CD4-positive, alpha-beta T cell treated with Interleukin-4 for 4 hours (primary cell): ENCODE measurements around the gene POLR2E.

Source experiments
- DNase-seq: peaks from one replicate; pipeline ENCODE4 v3.0.0-alpha.2; 2020

POLR2E gene

GRCh38 chr19:1062387-1063029 is 32.7 kb downstream of the POLR2E start:
- DNase-seq = no peak

GRCh38 chr19:1061987-1062386 is 33.2 kb downstream of the POLR2E start:
- DNase-seq = no peak

- no peak for DNase-seq
These were observed 34.5 kb downstream of the POLR2E start for GRCh38 chr19:1060689-1061088.

- no peak for DNase-seq
These were observed 37.1 kb downstream of the POLR2E start for GRCh38 chr19:1058112-1058511.

- peak; percentile 72 for DNase-seq
These were observed 37.9 kb downstream of the POLR2E start for GRCh38 chr19:1057176-1057855.

GRCh38 chr19:1055886-1056620 is 39.1 kb downstream of the POLR2E start:
- no peak for DNase-seq

GRCh38 chr19:1055028-1055425 is 40.1 kb downstream of the POLR2E start:
- DNase-seq = no peak

- DNase-seq = no peak
These were observed 40.8 kb downstream of the POLR2E start for GRCh38 chr19:1054102-1055027.

- no peak for DNase-seq
These were observed 41.7 kb downstream of the POLR2E start for GRCh38 chr19:1053176-1054101.

- no peak for DNase-seq
These were observed 42.7 kb downstream of the POLR2E start for GRCh38 chr19:1052349-1052975.

GRCh38 chr19:1051791-1052190 is 43.4 kb downstream of the POLR2E start:
- DNase-seq = no peak

GRCh38 chr19:1050989-1051788 is 44.0 kb downstream of the POLR2E start:
- DNase-seq = no peak

- DNase-seq = no peak
These were observed 45.4 kb downstream of the POLR2E start for GRCh38 chr19:1049800-1050199.

GRCh38 chr19:1049106-1049505 is 46.1 kb downstream of the POLR2E start:
- no peak for DNase-seq

GRCh38 chr19:1047696-1048147 is 47.5 kb downstream of the POLR2E start:
- no peak for DNase-seq

GRCh38 chr19:1046836-1047695 is 48.1 kb downstream of the POLR2E start:
- no peak for DNase-seq

- DNase-seq = no peak
These were observed 49.0 kb downstream of the POLR2E start for GRCh38 chr19:1046117-1046626.

GRCh38 chr19:1045247-1045603 is 50.0 kb downstream of the POLR2E start:
- DNase-seq = peak; percentile 53
